Esophagus squamous epithelium (tissue), 4 donors: ENCODE data around the gene VPS37D.

Experiments used
- POLR2A ChIP-seq, 4 donors: fragments of 450-650 bp; IDR thresholded peaks; one replicate each; pipeline ENCODE4 v1.6.1; 2017; ENCODE audit warnings: antibody characterized with exemption in 4 of 4, mild to moderate bottlenecking in 4 of 4, moderate library complexity in 3 of 4
- TF ChIP-seq, protein P1 (sequence below), 6 experiments: fragments of 450-650 bp in 4 of 6; fragments of 200-600 bp in 2 of 6; sonication (generic) in 2 of 6; IDR thresholded peaks; one replicate each; pipeline ENCODE4 v1.5.1; 2016 to 2019; ENCODE audit warnings: antibody characterized with exemption in 6 of 6, mild to moderate bottlenecking in 4 of 6, moderate library complexity in 4 of 6

DNA sequence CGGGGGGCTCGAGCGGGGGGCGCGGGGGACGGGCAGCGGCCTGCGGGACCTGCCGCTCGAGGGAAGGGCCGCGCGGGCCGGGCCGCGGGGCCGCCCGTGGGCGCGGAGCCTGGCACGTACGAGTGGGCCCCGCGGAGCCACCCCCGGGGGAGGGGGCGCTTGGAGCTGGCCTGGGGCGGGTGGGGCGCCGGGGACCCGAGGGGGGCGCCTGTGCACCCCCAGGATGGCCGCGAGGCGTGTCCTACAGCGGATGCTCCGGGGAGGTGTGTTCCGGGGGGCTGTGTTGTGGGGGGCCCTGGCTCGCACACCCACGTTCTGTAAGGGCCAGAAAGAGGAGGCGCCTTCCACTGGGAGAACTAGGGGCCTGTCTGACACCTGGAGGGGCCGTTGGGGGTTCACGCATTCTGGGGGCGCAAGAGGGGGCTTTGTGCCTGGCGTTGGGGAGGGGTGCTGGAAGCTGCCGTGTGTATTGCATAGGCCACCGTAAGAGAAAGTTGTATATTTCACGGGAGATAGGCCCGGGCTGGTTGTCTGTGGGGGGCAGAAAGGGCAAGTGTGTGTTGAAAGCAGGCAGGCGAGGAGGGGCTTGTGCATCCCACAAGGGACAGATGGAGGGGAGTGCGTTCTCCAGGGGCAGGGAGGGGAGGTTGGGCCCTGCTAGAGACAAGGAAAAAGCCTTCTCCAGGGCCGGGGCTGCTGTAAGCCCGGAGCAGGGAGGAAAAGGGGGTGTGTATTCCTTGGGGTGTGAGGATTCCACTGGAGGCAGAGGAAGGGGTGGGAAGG lies 663 bp downstream of the VPS37D start:
- TF ChIP-seq, protein P1, sequence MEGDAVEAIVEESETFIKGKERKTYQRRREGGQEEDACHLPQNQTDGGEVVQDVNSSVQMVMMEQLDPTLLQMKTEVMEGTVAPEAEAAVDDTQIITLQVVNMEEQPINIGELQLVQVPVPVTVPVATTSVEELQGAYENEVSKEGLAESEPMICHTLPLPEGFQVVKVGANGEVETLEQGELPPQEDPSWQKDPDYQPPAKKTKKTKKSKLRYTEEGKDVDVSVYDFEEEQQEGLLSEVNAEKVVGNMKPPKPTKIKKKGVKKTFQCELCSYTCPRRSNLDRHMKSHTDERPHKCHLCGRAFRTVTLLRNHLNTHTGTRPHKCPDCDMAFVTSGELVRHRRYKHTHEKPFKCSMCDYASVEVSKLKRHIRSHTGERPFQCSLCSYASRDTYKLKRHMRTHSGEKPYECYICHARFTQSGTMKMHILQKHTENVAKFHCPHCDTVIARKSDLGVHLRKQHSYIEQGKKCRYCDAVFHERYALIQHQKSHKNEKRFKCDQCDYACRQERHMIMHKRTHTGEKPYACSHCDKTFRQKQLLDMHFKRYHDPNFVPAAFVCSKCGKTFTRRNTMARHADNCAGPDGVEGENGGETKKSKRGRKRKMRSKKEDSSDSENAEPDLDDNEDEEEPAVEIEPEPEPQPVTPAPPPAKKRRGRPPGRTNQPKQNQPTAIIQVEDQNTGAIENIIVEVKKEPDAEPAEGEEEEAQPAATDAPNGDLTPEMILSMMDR (IDR thresholded peaks at IDR 0.05), result no peak
- TF ChIP-seq POLR2A (IDR thresholded peaks at IDR 0.05), result no peak
